NCI-H1105 (cell line): ENCODE data around the gene MYCBPAP.

Experiments used
- DNase-seq: peaks from one replicate; lab custom pipeline; 2025; lab: John Stamatoyannopoulos, UW

The MYCBPAP gene

DNA sequence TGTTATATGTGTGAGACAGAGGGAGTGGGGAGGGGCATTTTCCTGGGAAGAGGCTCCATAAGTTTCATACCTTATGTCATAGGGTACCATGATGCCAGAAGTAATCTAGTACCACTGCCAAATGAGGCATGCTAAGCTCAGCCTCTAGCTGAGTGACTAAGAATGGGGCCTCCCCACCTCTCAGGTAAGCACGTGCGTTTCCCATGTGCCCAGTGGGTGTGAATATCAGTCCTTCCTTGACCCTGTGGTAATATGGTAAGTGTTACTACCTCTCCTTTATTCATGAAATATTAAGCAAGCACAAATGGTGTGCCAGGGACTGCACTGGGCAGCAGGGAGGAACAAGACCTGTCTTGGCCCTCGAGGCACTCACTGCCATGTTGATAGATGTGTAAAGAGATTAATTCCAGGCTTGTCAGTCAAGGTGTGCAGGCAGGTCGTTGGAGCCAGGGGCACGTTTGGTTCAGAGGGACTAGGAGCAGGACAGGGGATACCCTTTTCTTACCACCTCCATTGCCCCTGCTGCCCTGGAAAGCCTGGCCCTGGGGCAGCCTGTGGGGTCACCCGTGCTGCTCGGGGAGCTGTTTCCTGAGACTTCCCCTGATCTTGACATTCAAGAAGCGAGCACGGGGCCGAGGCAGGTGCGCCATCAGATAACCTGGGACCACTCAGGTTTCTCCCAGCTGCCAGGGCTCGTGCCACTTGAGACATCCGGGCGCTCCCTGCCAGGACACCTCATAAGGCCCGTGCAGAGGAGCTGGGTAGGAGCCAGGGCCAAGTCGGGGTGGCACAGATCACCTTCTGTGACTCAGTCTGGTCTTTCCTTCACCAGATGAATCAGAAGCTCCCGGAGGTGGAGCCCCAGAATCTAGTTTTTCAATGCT lies 20.8 kb upstream of the MYCBPAP start:
- no peak for DNase-seq

DNA sequence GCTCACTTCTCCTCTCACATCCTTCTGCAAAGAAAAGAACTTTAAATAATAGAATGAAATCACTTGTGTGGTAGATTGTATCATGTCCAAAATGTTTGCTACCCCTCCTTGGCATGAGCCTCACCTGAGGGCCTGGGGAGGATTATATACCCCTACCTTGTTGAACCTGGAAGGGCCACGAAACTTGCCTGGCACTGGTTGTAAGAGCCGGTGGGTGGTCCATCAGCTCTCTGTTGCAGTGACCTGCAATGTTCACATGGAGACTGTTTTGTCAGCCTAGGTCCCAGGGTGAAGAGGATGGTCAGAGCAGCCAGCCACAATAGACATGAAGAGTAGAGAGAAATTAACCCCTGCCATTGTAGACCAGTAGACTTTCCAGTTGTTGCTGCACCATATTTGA lies 19.4 kb upstream of the MYCBPAP start:
- no peak for DNase-seq

DNA sequence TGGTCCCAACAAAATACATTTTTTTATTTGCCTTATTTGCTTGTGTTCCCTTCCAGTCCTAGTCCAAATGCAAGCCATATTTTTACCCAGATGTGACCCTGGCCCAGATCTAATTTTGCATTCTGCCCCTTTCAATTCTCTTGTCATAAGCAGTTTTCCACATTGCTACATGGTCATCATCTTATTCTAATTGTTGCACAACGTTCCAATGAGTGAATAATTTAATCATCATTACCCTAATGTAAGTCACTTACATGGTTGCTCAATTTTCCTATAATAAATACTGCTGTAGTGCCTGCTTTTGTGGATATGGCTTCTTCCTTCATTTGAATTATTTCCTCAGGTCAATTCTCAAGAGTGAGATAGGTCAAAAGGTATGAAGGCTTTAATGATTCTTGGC lies 16.7 kb upstream of the MYCBPAP start:
- no peak for DNase-seq

DNA sequence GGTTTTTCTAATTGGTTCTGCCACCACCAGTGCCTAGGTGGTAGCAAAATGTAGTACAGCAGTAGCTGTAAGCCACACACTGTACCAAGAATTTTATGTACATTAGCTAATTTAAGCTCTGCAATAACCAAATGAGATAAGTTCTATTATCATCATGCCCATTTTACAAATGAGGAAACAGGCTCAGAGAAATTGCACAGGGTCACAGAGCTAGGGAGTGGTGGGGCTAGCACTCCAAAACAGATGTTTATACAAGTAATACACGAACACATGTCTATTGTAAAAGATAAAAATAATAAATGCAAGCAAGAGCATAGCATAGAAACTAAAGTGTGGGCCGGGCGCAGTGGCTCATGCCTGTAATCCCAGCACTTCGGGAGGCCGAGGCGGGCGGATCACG lies 16.0 kb upstream of the MYCBPAP start:
- DNase-seq, result no peak

DNA sequence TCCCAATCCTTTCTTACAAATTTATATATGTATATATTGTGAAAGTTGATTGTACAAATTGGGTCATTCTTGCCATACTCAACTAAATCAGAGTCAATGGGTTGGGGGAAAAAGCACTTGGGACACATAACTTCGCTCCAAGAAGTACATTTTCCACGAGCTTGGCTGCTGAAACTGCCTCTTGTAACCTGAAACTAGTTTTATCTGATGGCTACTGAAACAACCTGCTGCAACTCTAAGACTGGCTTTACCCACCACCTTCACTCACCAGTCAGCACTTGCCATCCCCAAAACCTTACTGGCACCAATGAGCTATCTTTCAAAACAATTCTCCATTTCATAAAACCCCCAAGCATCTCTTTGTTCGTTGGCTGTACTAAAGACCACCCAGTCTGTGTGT lies 14.5 kb upstream of the MYCBPAP start:
- no peak for DNase-seq

DNA sequence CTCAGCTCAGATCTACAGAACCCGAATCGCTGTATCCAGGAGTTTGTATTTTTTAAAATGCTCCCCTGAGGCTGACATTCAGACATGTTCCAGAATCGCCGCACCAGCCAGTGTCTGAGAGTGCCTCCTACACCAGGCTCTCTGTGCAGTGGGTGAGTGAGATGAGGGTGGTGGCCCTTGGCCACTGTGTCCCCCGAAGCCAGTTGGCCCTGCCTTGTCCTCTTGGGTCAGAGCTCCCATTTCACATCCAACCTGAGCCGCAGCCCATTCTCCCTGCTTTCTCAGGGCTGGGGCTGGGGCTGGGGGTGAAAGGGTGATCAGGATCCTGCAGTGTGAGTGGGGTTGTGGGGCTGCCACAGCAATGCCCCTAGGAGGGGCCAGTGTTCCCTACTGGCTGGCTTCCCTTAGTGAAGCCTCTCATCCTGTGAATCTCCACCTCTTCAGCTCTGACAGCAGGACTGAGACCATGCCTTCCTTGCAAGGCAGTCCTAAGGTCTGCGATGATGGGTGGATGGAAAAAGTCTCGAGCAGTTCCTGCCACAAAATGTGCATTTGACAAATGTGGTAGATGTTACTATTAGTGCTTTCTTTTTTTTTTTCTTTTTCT lies 12.9 kb upstream of the MYCBPAP start:
- DNase-seq, result no peak

DNA sequence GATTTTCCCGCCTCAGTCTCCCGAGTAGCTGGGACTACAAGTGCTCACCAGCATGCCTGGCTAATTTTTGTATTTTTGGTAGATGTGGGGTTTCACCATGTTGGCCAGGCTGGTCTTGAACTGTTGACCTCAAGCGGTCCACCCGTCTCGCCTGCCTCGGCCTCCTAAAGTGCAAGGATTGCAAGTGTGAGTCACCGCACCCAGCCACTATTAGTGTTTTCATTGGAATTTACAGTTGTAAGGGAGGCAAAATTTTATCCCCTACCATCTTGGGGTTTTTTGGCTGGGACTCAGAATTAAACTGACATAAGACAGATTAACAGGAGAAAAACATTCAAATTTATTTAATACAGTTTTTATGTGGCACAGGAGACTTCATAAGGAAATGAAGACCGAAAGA lies 12.3 kb upstream of the MYCBPAP start:
- DNase-seq, result no peak

DNA sequence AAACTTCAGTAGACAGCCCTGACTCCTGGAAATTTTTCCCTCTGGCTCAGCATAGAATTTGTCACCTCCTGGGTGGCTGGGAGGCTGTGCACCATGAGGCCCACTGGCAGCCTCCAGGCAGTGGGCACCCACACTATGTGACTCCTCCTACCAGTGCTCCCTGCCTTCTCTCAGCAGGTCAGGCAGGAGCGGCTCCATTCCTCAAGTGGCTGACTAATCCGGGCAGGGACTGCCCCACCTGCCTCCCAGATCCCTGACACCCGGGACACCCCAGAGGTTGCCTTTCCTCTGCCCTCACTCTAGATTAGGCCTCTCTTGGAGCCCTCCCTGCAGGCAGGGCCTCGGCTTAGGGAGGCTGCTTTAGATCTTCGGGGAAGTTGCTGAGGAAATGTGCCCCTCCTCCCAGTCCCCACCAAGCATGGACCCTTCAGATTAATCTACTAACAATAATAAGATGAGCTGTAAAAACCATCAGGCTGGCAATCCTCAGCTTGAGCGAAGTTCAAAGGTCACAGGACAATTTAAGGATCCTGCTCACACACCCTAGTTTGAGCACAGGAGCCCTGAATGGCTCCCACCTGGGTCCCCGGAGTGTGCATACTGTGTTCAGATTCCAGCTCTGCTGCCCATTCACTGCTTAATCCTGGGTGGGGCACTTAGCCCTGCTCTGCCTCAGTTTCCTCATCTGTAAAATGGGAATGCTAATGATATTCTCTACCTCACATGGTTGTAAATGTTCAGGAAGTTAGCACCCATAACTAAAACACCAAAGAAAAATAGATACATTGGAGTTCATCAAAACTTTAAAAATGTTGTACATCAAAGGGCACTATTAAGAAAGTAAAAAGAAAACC lies 10.0 kb upstream of the MYCBPAP start:
- no peak for DNase-seq

DNA sequence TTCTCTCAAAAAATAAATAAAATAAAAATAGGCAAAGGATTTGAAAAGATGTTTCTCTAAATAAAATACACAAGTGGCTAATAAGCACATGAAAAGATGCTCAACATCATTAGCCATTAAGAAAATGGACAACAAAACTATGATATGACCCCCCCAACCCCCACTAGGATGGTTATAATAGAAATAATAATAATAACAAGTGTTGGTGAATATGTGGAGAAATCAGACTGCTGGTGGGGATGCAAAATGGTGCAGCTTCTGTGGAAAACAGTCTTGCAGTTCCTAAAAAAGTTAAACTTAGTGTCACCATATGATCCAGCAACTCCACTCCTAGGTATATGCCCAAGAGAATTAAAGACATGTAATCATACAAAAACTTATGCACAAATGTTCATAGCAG lies 9.0 kb upstream of the MYCBPAP start:
- DNase-seq, result no peak

DNA sequence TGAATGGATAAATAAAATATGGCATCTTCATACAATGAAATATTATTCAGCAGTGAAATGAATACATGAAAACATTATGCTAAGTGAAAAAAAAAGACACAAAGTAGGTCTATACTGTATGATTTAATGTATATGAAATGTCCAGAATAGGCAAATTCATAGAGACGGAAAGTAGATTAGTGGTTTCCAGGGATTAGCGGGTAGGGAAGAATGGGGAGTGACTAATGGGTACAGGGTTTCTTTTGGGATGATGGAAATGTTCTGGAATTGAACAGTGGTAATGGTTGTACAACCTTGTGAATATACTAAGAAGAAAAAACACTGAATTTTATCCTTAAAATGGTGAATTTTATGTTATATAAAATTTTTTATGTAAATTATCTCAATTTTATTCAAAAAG lies 8.5 kb upstream of the MYCBPAP start:
- DNase-seq, result no peak

DNA sequence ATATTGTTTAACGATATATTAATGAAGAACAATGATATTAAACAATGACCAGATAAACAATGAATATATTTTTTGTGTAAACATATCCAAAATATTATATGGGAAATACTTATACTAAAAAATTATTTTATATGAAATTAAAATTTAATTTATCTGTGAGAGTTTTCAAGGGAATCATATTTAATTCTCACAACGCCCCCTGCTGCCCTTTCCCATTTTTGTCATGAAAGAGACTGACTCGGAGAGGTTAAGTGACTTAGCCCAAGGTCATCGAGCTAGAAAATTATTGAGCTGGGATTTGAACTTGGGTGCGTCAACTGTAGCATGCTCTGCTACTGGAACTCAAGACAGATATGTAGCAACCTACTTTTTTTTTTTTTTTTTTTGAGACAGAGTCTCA lies 7.2 kb upstream of the MYCBPAP start:
- no peak for DNase-seq

DNA sequence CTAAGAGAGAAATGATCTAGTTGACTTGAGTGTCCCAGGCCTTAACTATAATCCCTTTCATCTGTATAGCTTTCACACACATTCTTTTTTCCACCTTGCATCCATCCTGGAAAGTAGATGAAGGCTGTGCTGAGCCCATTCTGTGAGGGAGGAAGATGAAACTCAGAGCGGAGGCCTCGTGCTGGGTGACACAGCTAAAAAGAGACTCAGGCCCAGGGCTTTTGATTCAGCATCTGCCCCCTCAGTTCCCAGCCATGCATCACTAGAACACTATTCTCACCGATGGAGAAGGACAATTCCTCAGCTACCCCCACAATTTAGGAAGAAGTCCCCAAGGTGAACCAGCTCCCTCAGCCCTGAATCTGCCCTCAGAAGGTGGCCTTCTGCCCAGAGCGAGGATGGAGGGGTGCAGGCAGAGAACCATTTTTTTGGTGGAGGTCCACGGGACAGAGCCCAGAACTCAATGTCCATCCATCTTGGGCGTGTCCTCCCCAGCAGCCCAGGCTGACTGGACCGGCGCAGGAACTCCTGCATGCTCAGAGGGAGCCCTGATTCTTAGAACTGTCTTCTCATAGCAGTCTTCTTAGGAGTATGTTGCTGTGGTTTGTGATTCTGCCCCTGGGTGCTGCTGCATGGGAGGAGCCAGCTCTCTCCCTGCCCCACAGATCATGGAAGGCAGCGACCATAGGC lies 5.8 kb upstream of the MYCBPAP start:
- no peak for DNase-seq

DNA sequence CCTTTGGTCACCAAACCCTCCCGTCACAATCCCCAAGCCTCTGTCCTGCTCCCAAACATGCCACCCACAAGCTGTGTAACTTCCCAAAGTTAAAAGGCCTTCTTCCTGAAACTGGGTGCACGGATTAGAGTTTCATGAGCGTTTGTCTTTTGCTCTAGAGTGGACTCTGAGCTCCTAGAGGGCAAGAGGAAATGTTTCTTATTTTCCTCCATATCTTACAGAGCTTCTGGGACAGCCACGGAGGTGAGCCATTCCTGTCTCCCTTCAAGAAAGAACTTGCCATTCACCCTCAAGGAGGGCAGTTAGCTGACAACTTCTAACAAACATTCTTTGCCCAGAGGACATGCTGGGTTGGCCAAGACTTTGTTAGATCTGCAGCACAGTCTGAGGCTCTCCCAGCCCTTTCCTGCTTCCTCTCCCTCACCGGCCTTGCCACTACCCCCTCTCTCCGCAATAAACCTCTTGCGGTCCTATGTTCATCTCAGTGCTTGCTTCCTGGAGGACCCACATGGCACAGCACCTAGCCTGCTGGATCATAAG lies 2.6 kb upstream of the MYCBPAP start:
- no peak for DNase-seq

DNA sequence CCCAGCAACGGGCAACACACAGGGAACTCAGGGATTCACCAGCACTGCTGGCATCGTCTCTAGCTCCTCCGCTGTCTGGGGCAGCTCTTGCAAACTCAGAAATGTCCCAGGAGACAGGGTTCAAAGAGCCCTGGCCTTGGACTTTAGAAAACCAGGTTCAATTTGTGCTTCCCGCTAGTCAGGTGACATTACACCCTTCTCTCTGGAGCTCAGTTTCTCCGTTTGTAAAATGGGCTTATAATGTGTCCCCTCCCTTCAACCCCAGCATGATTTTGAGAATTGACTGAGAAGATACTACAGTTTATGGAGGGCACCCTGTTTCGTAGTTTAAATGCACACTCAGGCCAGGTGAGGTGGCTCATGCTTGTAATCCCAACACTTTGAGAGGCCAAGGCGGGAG lies 1.9 kb upstream of the MYCBPAP start:
- no peak for DNase-seq

DNA sequence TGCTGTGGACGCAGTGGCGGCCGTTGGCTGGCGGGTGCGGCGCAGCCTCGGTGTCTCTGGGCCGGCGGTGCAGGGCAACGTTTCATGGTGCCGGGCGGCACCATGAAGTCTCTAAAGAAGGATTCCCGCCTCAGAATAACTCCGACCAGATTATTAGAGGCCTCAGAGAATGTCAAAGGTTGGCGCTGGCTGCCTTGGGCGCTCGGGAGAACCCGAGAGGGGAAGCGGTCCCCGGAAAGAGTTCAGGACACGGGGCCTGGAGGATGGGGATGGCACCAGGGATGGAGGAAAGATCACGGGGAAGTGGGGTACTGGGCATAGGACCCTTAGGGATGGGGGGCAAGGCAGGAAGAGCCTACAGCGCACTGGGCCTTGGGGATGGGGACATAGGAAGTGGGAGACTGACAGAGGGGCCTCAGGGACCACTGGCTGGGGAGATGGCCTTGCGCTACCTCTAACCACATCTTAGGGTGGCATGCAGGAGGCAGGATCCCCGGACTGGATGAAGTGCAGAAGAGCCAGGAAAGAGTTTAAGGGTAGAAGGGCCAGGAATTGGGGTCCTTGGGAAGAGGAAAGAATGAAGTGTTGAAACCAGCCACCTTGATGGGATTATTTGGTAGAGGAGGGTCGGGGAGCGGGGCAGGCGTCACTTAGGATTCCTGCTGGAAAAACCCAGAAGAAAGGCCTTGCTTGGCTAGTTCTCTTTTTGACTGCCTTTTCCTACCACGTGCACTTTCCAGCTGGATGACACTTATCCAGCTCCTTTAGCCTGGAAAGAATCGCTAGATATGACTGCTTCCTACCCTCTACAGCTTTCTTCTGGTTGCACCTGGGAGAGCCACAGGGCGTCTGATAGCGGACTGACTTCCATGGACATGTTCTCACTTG lies 578 bp downstream of the MYCBPAP start:
- no peak for DNase-seq

DNA sequence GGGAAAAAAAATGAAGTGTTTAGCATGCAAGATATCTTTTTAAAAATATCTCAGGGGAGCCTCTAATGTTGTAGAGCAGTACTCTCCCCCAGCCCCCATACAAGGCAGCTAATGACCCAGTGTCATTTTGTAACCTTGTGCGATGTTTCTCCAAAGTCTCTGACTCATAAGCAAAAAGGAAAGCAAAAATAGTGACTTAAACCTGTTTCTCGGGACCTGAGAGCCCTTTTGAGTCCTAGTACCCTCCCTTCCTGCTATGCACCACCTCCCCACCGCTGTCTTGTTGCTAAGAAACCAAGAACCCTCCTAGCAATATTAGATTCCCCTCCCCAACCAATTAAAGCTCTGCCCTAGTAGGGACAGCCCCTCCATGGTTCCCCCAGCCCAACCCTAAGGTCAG lies 2.8 kb downstream of the MYCBPAP start:
- no peak for DNase-seq

DNA sequence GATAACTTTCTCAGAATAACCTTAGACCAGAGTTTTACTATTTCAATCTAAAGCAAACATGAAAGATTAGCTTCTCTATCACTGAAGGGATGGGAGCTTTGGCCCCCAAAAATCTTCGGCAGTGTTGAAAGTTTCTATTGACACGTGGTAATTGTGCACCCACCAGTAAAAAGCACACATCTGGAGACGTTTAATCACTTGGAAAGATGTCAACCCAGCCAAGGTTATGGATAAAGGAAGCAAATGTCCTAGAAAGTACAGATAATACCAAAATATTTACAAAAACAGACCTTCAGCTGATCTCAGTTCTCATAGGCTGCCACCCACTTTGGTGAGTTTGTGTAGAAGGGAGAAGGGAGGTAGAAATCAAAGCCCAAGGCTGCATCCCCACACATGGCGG lies 5.3 kb downstream of the MYCBPAP start:
- DNase-seq, result no peak

DNA sequence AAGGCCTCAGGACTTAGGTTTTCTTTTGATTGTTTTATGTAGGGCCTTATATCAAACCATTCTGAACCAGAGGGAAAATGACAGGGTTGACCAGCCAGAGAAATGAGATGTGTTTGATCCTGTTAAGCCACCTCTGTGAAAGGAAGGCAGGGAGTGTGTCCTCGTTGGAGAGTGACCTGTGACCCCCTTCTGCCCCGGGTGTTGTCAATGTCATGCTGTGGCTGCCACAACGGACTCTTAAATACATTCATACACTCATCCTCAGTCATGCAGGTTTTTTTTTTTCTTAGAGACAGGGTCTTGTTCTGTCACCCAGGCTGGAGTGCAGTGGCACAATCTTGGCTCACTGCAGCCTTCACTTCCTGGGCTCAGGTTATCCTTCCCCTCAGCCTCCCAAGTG lies 6.1 kb downstream of the MYCBPAP start:
- DNase-seq, result no peak

DNA sequence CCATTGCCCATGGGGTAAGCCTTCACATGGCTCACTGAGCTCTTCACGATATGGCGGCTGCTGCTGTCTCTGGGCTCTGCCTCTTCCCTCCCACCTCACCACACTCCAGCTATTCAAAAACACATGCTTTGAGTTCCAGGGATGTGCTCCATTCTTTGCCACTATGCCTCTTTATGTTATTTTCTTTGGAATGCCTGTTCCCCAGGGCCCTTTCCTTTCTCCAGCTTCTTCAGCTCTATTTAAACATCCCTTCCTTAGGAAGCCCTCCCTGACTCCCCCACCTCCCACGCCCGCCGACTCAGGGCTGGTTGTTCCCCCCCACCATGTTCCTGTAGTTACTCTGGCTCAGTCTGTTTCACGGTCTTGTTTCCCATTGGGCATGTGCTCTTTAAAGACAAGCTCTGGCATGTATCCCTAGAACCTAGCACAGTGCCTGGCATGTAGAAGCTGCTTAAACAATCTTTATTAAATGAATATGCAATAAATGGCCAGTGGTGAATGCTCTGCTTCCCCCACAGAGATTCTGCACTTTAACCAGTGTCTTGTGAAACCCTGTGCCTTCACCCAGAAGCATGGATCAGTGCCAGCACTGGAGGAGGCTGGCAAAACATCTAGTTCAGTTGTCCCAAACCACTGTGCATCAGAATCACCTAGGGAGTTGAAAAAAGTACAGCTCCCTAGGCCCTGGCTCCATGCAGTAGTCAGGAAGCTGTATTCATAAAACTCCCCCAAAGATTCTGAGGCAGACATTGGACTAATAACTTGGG lies 6.9 kb downstream of the MYCBPAP start:
- no peak for DNase-seq

DNA sequence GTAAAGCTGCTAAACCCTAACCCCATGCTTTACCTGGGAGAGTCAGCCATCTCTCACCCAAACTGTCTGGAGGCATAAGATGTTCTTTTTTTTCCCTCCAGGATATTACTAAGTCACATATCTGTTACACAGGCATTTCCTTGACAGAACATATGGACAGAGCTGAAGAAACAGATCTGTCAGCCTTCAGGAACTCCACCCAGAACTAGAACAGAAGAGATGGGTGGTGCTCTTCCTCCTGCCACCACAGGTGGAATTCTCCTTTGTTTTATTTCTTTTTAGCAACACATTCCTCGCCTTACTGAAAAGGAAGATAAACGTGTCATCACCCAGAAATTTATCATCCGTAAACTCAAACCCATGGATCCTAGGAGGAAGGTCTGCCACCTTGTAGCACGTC lies 8.8 kb downstream of the MYCBPAP start:
- DNase-seq, result no peak
